A673 (cell line): Measurements from ENCODE around the gene SHOX. TPM values are rescaled to one million over a fixed set of nuclear protein-coding genes. Genes with fewer than 3 reads are reported as not detected.

Experiments used
- BruUV-seq: library from RNA; stranded (reverse); fragments of 400-500 nt; replicated peaks from 2 replicates; lab custom pipeline; 2021; lab: Mats Ljungman, UMichigan
- CTCF ChIA-PET: fragments of 300-600 bp; sonication (Branson Sonifier 250); formaldehyde crosslinking; loops from one replicate; lab custom pipeline; 2022; ENCODE audit warnings: antibody characterized with exemption; lab: Charles Lee
- POLR2A ChIA-PET: fragments of 300-600 bp; sonication (Branson Sonifier 250); formaldehyde crosslinking; loops from one replicate; lab custom pipeline; 2022; ENCODE audit warnings: antibody characterized with exemption; ENCODE audit not compliant: low non-redundant PET; lab: Charles Lee
- DNase-seq: peaks from one replicate; pipeline ENCODE4 v3.0.0-alpha.2; 2015; ENCODE audit warnings: low spot score
- H3K27ac ChIP-seq: fragments of 200-600 bp; sonication (generic); 2 replicates; pipeline ENCODE4 v1.5.1; 2016; ENCODE audit warnings: mixed run types, low read depth, mild to moderate bottlenecking, mixed read lengths, antibody characterized with exemption, low read length; ENCODE audit not compliant: poor library complexity, severe bottlenecking
- H3K27me3 ChIP-seq: fragments of 200-600 bp; sonication (generic); replicated peaks from 2 replicates; pipeline ENCODE4 v1.6.1; 2017; ENCODE audit warnings: mixed run types, low read depth, mild to moderate bottlenecking, mixed read lengths, antibody characterized with exemption, low read length; ENCODE audit not compliant: insufficient read depth, poor library complexity
- H3K36me3 ChIP-seq: fragments of 200-600 bp; sonication (generic); 2 replicates; pipeline ENCODE4 v1.6.1; 2016; ENCODE audit warnings: mixed run types, mild to moderate bottlenecking, mixed read lengths, antibody characterized with exemption, low read length; ENCODE audit not compliant: insufficient read depth, poor library complexity, severe bottlenecking
- H3K4me1 ChIP-seq: fragments of 200-600 bp; sonication (generic); 2 replicates; pipeline ENCODE4 v1.6.1; 2017; ENCODE audit warnings: mixed run types, mild to moderate bottlenecking, mixed read lengths, antibody characterized with exemption, low read length; ENCODE audit not compliant: insufficient read depth, poor library complexity, severe bottlenecking
- H3K4me3 ChIP-seq: fragments of 200-600 bp; sonication (generic); 2 replicates; pipeline ENCODE4 v1.5.1; 2016; ENCODE audit warnings: low read depth, mixed run types, mild to moderate bottlenecking, mixed read lengths, low read length; ENCODE audit not compliant: poor library complexity, severe bottlenecking
- H3K9me3 ChIP-seq: fragments of 200-600 bp; sonication (generic); 2 replicates; pipeline ENCODE4 v1.6.1; 2016; ENCODE audit warnings: mixed run types, low read depth, mild to moderate bottlenecking, mixed read lengths, antibody characterized with exemption, low read length; ENCODE audit not compliant: poor library complexity, severe bottlenecking
- EZH2 ChIP-seq: fragments of 200-600 bp; sonication (generic); IDR thresholded peaks from 2 replicates; pipeline ENCODE4 v1.6.1; 2017; ENCODE audit warnings: borderline replicate concordance, low read depth, mild to moderate bottlenecking, mixed read lengths, antibody characterized with exemption, low read length; ENCODE audit not compliant: poor library complexity, severe bottlenecking
- intact Hi-C: fragments of 100-400 bp; cut with micrococcal nuclease; formaldehyde crosslinking; loops from one replicate; pipeline ENCODE4 v1.10.0; 2022; ENCODE audit not compliant: unreplicated experiment
- total RNA-seq: library from RNA; stranded (reverse); gene quantifications from 2 replicates; pipeline ENCODE4 v1.2.3, GENCODE V29; 2021
- TF ChIP-seq, protein P1 (sequence below): fragments of 300-800, 200-600 bp; sonication (generic); conservative IDR thresholded peaks from 2 replicates; pipeline ENCODE4 v1.5.1; 2017; ENCODE audit warnings: low read depth, mild to moderate bottlenecking, antibody characterized with exemption, low read length, moderate library complexity, mixed read lengths

SHOX gene
- total RNA-seq, 1 experiment from 2014 or later, result not detected

GRCh38 chrX:700936-701335 is 70.3 kb downstream of the SHOX start:
- no peak for TF ChIP-seq EZH2
- TF ChIP-seq, protein P1, sequence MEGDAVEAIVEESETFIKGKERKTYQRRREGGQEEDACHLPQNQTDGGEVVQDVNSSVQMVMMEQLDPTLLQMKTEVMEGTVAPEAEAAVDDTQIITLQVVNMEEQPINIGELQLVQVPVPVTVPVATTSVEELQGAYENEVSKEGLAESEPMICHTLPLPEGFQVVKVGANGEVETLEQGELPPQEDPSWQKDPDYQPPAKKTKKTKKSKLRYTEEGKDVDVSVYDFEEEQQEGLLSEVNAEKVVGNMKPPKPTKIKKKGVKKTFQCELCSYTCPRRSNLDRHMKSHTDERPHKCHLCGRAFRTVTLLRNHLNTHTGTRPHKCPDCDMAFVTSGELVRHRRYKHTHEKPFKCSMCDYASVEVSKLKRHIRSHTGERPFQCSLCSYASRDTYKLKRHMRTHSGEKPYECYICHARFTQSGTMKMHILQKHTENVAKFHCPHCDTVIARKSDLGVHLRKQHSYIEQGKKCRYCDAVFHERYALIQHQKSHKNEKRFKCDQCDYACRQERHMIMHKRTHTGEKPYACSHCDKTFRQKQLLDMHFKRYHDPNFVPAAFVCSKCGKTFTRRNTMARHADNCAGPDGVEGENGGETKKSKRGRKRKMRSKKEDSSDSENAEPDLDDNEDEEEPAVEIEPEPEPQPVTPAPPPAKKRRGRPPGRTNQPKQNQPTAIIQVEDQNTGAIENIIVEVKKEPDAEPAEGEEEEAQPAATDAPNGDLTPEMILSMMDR, result no peak
- H3K4me3 ChIP-seq, result no peak overlapping the region
- no peaks in the 10 kb centered on the region for H3K27me3 ChIP-seq
- H3K36me3 ChIP-seq, result no peaks in the 10 kb centered on the region
- BruUV-seq, result no TSS peak
- DNase-seq, result no peak
- CTCF ChIA-PET, result no interaction called here
- H3K4me1 ChIP-seq, result no peaks in the 10 kb centered on the region
- POLR2A ChIA-PET, result no interaction called here
- H3K9me3 ChIP-seq, result peaks cover 34% of the 10 kb centered on the region
- intact Hi-C loops, result no loop called here
- no peak overlapping the region for H3K27ac ChIP-seq

DNA sequence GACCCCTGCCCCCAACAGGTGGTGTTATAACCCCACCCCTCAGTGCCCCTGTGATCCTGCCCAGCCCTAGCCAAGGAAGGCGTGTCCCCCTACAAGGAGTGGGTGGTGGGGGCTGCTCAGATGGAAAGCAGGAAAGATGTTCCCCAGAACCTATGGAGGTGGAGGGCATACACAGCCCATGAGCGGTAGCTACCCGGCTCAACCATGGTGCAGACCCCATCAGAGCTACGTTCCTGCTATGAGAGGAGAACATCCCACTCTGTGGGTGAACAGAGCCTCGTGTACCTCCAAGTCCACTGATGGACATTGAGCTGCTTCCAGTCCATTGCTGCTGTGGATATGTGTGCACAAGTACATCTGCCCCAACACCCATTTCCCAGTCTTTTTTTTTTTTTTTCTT is 71.1 kb downstream of the SHOX start:
- Histone ChIP-seq H3K4me3 (no peak overlapping the region), H3K9me3 (peaks cover 36% of the 10 kb centered on the region), H3K4me1 (no peaks in the 10 kb centered on the region), H3K27me3 (no peaks in the 10 kb centered on the region), H3K27ac (no peak overlapping the region), H3K36me3 (no peaks in the 10 kb centered on the region)
- DNase-seq, result no peak
- ChIA-PET CTCF (no interaction called here), POLR2A (no interaction called here)
- TF ChIP-seq, protein P1, result no peak
- TF ChIP-seq EZH2, result no peak
- no TSS peak for BruUV-seq
- intact Hi-C loops, result no loop called here

DNA sequence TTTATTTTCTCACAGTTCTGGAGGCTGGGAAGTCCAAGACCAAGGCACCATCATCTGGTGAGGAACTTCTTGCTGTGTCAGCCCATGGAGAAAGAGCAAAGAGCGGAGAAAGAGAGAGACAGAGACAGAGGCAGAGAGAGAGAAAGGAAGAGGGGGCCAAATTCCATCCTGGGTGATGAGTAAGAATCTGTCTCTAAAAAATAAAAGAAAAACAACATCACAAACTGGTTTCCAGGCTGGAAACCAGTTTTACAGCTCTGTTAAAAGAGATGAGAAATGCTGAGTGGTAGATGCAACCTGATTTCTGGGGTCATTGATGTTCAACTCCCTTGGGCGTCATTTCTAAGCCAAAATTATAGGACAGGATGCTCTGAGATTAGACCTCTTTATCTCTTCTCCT is 72.9 kb downstream of the SHOX start:
- Histone ChIP-seq H3K27ac (no peak overlapping the region), H3K4me1 (no peaks in the 10 kb centered on the region), H3K36me3 (no peaks in the 10 kb centered on the region), H3K27me3 (no peaks in the 10 kb centered on the region), H3K4me3 (no peak overlapping the region), H3K9me3 (peaks cover 21% of the 10 kb centered on the region)
- BruUV-seq, result no TSS peak
- ChIA-PET POLR2A (no interaction called here), CTCF (no interaction called here)
- TF ChIP-seq EZH2, result no peak
- intact Hi-C loops, result no loop called here
- no peak for DNase-seq

DNA sequence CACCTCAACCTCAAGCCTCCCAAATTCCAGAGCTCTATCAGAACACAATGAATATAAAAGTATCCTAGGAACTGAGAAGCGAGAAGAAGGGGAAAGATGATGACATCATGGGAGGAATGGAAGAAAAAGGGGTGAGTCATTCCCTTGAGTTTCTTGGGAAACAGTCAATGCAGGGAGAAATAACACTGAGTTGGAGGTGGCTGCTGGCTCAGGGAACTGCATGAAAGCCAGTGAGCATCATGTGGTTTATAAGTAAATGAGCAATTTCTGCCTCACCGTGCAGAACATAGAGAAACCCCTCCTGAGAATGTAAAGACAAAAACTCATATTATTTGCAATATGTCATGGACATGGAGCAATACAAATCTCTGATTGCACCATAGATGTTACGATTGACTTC is 73.3 kb downstream of the SHOX start:
- intact Hi-C loops, result no loop called here
- Histone ChIP-seq H3K27ac (no peak overlapping the region), H3K4me3 (no peak overlapping the region), H3K36me3 (no peaks in the 10 kb centered on the region), H3K9me3 (peaks cover 21% of the 10 kb centered on the region), H3K4me1 (no peaks in the 10 kb centered on the region), H3K27me3 (no peaks in the 10 kb centered on the region)
- BruUV-seq, result no TSS peak
- POLR2A ChIA-PET, result no interaction called here
- DNase-seq, result no peak
- CTCF ChIA-PET, result no interaction called here
- TF ChIP-seq EZH2, result no peak
- TF ChIP-seq, protein P1, result no peak
